ENCODE results near the gene TEKT4. TPM values are rescaled to one million over a fixed set of nuclear protein-coding genes. Genes with fewer than 3 reads are reported as not detected.

TEKT4 gene
- total and polyA plus RNA-seq, 2 experiments from 2014 or later: not detected

DNA sequence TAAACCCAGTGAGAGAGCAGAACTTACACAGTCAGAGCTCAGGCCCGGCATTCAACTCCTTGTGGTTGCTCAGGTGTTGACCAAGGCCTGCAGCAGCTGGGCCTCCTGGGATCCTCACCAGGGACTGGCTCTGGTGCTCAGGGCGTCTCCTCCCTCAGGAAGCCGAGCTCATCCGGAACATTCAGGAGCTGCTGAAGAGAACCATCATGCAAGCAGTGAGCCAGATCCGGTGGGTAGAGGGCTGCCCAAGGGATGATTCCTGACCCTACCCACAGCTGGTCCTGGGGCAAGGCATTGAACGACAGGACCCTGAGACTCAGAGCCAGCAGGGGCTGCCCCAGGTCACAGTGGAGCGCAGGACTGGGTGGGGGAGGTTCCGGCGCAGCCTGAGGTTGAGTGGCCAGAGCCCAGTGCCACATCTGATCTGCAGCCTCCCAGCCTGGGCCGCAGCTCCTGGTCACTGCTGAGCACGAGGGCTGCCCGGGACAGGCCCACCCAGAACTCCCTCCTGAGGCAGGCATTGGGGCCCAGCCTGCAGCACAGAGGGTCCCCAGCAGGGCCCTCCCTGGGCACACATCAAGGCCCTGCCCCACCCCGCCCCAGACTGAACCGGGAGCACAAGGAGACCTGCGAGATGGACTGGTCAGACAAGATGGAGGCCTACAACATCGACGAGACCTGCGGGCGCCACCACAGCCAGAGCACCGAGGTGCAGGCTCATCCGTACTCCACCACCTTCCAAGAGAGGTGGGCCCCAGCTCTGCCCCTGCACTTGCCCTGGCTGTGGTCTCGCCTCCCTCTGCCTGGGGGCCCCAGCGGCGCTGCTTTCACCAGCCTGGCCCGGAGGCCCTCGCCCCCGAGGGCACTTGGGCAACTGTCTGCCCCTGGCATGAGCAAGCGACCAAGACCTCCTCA lies 2.4 kb downstream of the TEKT4 start:
- Histone ChIP-seq H3K36me3 (no peaks in the 10 kb centered on the region), H3K9me3 (ENCODE audit: low read depth) (no peaks in the 10 kb centered on the region), H3K4me1 (ENCODE audit: low read depth) (no peaks in the 10 kb centered on the region), H3K27me3 (no peaks in the 10 kb centered on the region), H3K4me3 (no peak overlapping the region), H3K27ac (no peak overlapping the region)
- DNase-seq (ENCODE audit: low read depth in 1 of 2, low spot score in 1 of 2): no peak
- TF ChIP-seq CTCF (IDR thresholded peaks at IDR 0.05; ENCODE audit: low read depth, low read length): no peak

- H3K4me3 ChIP-seq: no peak overlapping the region
These were observed 3.2 kb downstream of the TEKT4 start for GRCh38 chr2:94874277-94874997.

GRCh38 chr2:94875064-94875819 lies 4.0 kb downstream of the TEKT4 start:
- no peak for DNase-seq (ENCODE audit: low read depth in 1 of 2, low spot score in 1 of 2)
- no peak for TF ChIP-seq CTCF (IDR thresholded peaks at IDR 0.05; ENCODE audit: low read depth, low read length)
- H3K9me3 ChIP-seq (ENCODE audit: low read depth): no peaks in the 10 kb centered on the region
- no peak overlapping the region for H3K27ac ChIP-seq
- H3K4me1 ChIP-seq (ENCODE audit: low read depth): no peaks in the 10 kb centered on the region
- H3K4me3 ChIP-seq: no peak overlapping the region
- H3K36me3 ChIP-seq: no peaks in the 10 kb centered on the region
- no peaks in the 10 kb centered on the region for H3K27me3 ChIP-seq

More at GRCh38 chr2:94874277-94874997, 3.2 kb downstream of the TEKT4 start:
- H3K4me1 ChIP-seq (ENCODE audit: low read depth): no peaks in the 10 kb centered on the region
- peak; percentile 1 to 37 for DNase-seq (ENCODE audit: low read depth in 1 of 2, low spot score in 1 of 2)
- no peaks in the 10 kb centered on the region for H3K27me3 ChIP-seq
- no peaks in the 10 kb centered on the region for H3K9me3 ChIP-seq (ENCODE audit: low read depth)
- H3K36me3 ChIP-seq: no peaks in the 10 kb centered on the region
- no peak overlapping the region for H3K27ac ChIP-seq
- peak; percentile 82 for TF ChIP-seq CTCF (IDR thresholded peaks at IDR 0.05; ENCODE audit: low read depth, low read length)

DNA sequence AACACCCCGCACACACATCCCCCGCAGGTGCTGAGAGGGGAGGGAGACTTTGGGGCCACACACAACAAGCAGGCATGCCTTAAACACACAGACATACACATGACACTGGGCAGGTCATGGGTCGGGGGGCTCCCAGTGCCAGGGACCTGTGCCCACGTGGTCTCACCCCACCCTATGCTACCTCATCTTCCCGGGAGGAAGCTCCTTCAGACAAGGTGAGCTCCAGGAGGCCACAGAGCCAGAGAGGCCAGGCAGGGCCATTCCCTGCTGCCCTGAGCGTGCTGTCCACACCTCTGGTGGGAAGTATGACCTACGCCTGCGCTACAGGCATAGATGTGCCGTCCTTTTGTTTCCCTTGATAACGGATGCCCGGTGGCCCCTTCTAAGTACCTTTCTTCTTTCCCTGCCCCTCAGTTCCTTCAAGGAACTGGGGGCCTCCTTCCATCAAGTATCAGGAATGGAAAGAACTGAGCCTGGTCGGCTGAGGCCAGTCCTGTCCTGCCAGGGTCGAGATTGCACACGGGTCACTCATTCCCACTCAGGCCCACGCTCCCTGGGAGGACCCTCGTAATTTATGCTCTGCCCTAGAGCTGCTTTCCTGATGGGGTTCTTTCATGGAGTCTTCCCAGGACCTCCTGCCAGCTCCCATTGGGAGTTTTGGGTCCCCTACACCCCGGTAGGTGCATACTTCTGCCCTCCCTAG lies 4.7 kb downstream of the TEKT4 start:
- H3K9me3 ChIP-seq (ENCODE audit: low read depth): no peaks in the 10 kb centered on the region
- no peak for DNase-seq (ENCODE audit: low read depth in 1 of 2, low spot score in 1 of 2)
- no peak overlapping the region for H3K27ac ChIP-seq
- no peaks in the 10 kb centered on the region for H3K4me1 ChIP-seq (ENCODE audit: low read depth)
- H3K27me3 ChIP-seq: no peaks in the 10 kb centered on the region
- H3K36me3 ChIP-seq: no peaks in the 10 kb centered on the region
- no peak for TF ChIP-seq CTCF (IDR thresholded peaks at IDR 0.05; ENCODE audit: low read depth, low read length)
- H3K4me3 ChIP-seq: no peak overlapping the region

GRCh38 chr2:94876523-94876863 lies 5.3 kb downstream of the TEKT4 start:
- no peaks in the 10 kb centered on the region for H3K4me1 ChIP-seq (ENCODE audit: low read depth)
- H3K9me3 ChIP-seq (ENCODE audit: low read depth): no peaks in the 10 kb centered on the region
- H3K27ac ChIP-seq: no peak overlapping the region
- no peak overlapping the region for H3K4me3 ChIP-seq
- no peak for DNase-seq (ENCODE audit: low read depth in 1 of 2, low spot score in 1 of 2)
- no peak for TF ChIP-seq CTCF (IDR thresholded peaks at IDR 0.05; ENCODE audit: low read depth, low read length)
- no peaks in the 10 kb centered on the region for H3K36me3 ChIP-seq
- no peaks in the 10 kb centered on the region for H3K27me3 ChIP-seq
